Measurements from ENCODE around the gene PTPRD. TPM values are rescaled to one million over a fixed set of nuclear protein-coding genes. Genes with fewer than 3 reads are reported as not detected.
A peak's percentile ranks its signal among the peaks of the same experiment; 100 is the strongest.

The PTPRD gene
- total and polyA plus RNA-seq, 2 experiments from 2014 or later: 11.5 to 58.0 TPM

GRCh38 chr9:9560382-9561035, 1052.3 kb downstream of the PTPRD start:
- no peaks in the 10 kb centered on the region for H3K79me2 ChIP-seq (replicated peaks; ENCODE audit: insufficient read depth)
- no peak overlapping the region for H3K27ac ChIP-seq (ENCODE audit: low read depth)
- ATAC-seq: no peak
- H4K20me1 ChIP-seq (replicated peaks; ENCODE audit: insufficient read depth): no peaks in the 10 kb centered on the region
- no peak for DNase-seq (ENCODE audit: low spot score)
- H3F3A ChIP-seq (replicated peaks; ENCODE audit: low read depth): peaks cover 5% of the 10 kb centered on the region; the same call in 1 of the 2 replicates
- peaks cover 11% of the 10 kb centered on the region for H3K9me2 ChIP-seq (ENCODE audit: insufficient read depth)
- H2AFZ ChIP-seq: no peak overlapping the region
- no peaks in the 10 kb centered on the region for H3K36me3 Mint-ChIP-seq (ENCODE audit: low read depth)
- H3K27me3 ChIP-seq (ENCODE audit: insufficient read depth): no peaks in the 10 kb centered on the region
- H3K4me3 ChIP-seq: no peak overlapping the region
- H3K27ac Mint-ChIP-seq: peak overlapping the region; percentile 60
- no peaks in the 10 kb centered on the region for H3K9me3 Mint-ChIP-seq
- H3K4me1 Mint-ChIP-seq: peaks cover 33% of the 10 kb centered on the region
- no peak overlapping the region for H3K4me2 ChIP-seq
- no peak overlapping the region for H3K4me3 Mint-ChIP-seq
- H3K36me3 ChIP-seq (ENCODE audit: insufficient read depth): no peaks in the 10 kb centered on the region
- TF ChIP-seq NANOG (IDR thresholded peaks at IDR 0.05; ENCODE audit: borderline replicate concordance) (no peak), CREB1 (CRISPR knock-in tag; IDR thresholded peaks at IDR 0.05; ENCODE audit: low read depth) (no peak), CTCF (conservative IDR thresholded peaks at IDR 0.05; ENCODE audit: low read depth in 2 of 2) (no peak), ZNF331 (CRISPR knock-in tag; IDR thresholded peaks at IDR 0.05; ENCODE audit: low read depth) (no peak), ETS1 (IDR thresholded peaks at IDR 0.05) (no peak), JUNB (IDR thresholded peaks at IDR 0.05; ENCODE audit: unreplicated experiment) (no peak), EZH2phosphoT487 (IDR thresholded peaks at IDR 0.05; ENCODE audit: unreplicated experiment) (no peak), POLR2AphosphoS5 (IDR thresholded peaks at IDR 0.05; ENCODE audit: low read depth) (no peak), EZH2 (IDR thresholded peaks at IDR 0.05; ENCODE audit: low read depth, unreplicated experiment) (no peak), REST (IDR thresholded peaks at IDR 0.05; ENCODE audit: unreplicated experiment) (no peak), ZNF114 (CRISPR knock-in tag; IDR thresholded peaks at IDR 0.05) (no peak), STAT1 (IDR thresholded peaks at IDR 0.05; ENCODE audit: unreplicated experiment) (no peak), ZNF462 (CRISPR knock-in tag; IDR thresholded peaks at IDR 0.05) (no peak)
- peaks cover 4% of the 10 kb centered on the region for H3K27me3 Mint-ChIP-seq (ENCODE audit: insufficient read depth, low read depth, poor library complexity)
- H3K4me1 ChIP-seq (ENCODE audit: insufficient read depth): peaks cover 22% of the 10 kb centered on the region
